Measurements from ENCODE around the gene CCSER2.

DNA sequence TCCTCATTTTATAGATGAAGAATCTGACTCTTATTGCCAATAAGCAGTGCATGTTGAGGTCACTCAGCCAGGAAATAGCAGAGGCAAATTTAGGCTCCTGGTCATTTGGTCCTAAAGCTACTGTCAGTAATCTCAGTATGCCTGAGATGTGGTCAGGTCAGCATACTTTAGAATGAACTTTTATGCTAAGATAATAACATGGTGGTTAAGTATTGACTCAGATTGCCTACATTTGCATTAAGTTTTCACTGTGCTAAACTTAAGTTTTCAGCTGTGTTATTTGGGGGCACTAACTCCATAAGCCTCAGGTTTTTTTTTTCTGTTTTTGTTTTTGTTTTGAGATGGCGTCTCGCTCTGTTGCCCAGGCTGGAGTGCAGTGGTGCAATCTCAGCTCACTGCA, 35.9 kb upstream of the CCSER2 start:
- TF ChIP-seq EZH2 (IDR thresholded peaks at IDR 0.05; ENCODE audit: insufficient read depth, poor library complexity, severe bottlenecking) (no peak), EZH2phosphoT487 (IDR thresholded peaks at IDR 0.05; ENCODE audit: insufficient read depth, low read depth) (no peak)
